GM18505 (cell line): ENCODE measurements around the gene XRCC2.

Experiments
- ATAC-seq: cut with Tn5 transposase; IDR thresholded peaks from one replicate; pipeline ENCODE4 v1.9.1; 2021; ENCODE audit not compliant: unreplicated experiment
- POLR2A ChIP-seq: IDR thresholded peaks from 4 replicates; pipeline ENCODE4 v1.6.1; 2011; ENCODE audit warnings: borderline replicate concordance; ENCODE audit not compliant: insufficient read depth, insufficient read length; ENCODE audit errors: extremely low read depth

Gene XRCC2

DNA sequence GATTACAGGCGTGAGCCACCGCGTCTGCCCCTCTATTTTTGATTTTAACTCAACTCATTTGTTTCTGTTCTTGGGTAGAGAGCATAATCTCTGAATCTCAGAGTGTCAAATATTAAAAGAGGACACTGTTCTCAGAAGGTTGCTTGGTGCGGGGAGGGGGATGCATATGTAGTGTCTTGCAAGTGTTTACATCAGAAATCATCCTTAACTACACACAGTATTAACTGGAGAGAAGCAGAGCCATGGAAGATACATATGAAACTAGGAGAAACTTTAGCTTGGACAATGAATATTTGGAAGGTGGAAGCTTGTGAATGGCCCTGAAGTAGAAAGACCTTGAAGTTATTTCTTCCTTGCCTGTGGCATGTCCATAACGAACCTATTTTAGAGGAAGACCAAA, 57.5 kb downstream of the XRCC2 start:
- no peak for TF ChIP-seq POLR2A
- no peak for ATAC-seq

DNA sequence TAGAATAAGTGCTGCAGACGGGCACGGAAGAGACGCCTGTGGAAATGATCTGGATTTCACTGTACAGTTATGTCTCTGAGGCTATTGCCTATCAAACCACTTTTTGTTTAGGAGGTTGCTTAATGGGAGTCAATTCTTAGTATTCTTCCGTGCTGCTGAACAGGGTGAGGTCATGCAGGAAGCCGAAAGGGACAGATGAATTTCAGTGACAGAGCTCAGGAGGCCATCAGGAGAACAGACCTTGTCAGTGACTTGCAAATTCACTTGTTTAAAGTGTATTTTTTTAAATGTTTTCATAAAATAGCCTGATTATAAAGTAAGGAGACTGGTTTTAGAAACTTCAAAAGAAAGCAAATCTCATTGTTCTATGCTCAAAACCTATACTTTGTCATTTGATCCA, 58.9 kb downstream of the XRCC2 start:
- no peak for TF ChIP-seq POLR2A
- ATAC-seq = no peak

- no peak for ATAC-seq
- TF ChIP-seq POLR2A = no peak
Observed at GRCh38 chr7:152615031-152615741, 60.8 kb downstream of the XRCC2 start.

DNA sequence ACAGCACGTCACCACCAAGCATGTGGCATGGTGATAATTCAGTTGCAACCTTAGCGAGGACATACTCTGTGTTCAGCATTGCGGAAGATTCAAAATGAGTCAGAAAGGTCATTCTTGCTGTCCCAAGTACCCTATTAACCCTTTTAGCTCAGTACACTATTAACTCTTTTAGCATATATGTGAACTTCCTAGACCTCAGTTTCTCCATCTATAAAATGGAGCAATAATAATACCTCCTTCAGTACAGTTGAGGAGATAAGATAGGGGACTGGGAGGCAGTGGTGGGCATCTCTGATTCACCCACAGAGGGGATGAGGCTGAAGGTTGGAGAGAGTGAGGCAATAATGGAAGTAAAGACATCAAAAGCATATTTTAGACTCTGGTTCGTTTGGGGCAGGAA, 67.3 kb downstream of the XRCC2 start:
- no peak for TF ChIP-seq POLR2A
- ATAC-seq = no peak

GRCh38 chr7:152608208-152608607, 67.7 kb downstream of the XRCC2 start:
- ATAC-seq = no peak
- no peak for TF ChIP-seq POLR2A

DNA sequence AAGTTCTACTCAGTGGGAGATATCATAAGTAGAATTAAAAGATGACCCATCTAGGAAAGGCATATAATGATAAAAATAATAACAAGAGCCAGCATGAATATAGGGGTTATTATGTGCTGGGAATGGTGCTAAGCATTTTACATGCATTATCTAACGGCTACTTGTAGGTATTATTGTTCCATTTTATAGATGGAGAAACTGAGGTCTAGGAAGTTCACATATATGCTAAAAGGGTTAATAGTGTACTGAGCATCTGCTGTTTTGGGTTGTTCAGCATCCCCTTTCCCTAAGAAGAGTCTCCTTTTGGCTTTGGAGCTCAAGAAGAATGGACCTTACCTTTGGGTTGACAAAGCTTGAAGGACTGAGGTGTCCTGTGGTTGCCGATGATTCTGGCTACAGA, 68.9 kb downstream of the XRCC2 start:
- TF ChIP-seq POLR2A = no peak

GRCh38 chr7:152602962-152603361, 73.0 kb downstream of the XRCC2 start:
- no peak for TF ChIP-seq POLR2A

More for the DNA sequence above, 68.9 kb downstream of the XRCC2 start:
- no peak for ATAC-seq

GRCh38 chr7:152601305-152601798, 74.6 kb downstream of the XRCC2 start:
- TF ChIP-seq POLR2A = no peak
- ATAC-seq = no peak

More at GRCh38 chr7:152602962-152603361, 73.0 kb downstream of the XRCC2 start:
- no peak for ATAC-seq

DNA sequence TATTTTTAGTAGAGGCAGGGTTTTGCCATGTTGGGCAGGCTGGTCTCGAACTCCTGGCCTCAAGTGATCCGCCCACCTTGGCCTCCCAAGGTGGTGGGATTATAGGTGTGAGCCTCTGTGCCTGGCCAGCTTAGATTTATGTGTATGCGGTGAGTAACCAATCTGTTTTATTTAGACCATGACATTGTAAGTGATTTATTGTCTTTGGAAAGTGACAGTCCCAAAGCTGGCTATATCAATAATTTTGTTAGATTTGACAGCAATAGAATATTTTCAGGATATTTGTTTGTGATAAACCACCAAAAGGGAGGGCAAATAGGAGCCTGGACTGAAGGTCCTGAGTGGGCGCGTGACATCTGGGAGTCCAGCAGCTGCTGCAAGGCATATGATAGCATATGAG, 75.7 kb downstream of the XRCC2 start:
- no peak for TF ChIP-seq POLR2A
- no peak for ATAC-seq

- no peak for ATAC-seq
- TF ChIP-seq POLR2A = no peak
Observed at GRCh38 chr7:152597507-152597906, 78.4 kb downstream of the XRCC2 start.

- no peak for ATAC-seq
- no peak for TF ChIP-seq POLR2A
Observed at GRCh38 chr7:152596824-152597223, 79.1 kb downstream of the XRCC2 start.
